Measurements from ENCODE around the gene RUSC2. TPM values are rescaled to one million over a fixed set of nuclear protein-coding genes. Genes with fewer than 3 reads are reported as not detected.

The RUSC2 gene
- total and polyA plus RNA-seq, 2 of the 13 experiments (the other 11 are each of a cell fraction or from before 2014, with no cell fraction given): 2.8 to 3.3 TPM

- TF ChIP-seq, protein P1, sequence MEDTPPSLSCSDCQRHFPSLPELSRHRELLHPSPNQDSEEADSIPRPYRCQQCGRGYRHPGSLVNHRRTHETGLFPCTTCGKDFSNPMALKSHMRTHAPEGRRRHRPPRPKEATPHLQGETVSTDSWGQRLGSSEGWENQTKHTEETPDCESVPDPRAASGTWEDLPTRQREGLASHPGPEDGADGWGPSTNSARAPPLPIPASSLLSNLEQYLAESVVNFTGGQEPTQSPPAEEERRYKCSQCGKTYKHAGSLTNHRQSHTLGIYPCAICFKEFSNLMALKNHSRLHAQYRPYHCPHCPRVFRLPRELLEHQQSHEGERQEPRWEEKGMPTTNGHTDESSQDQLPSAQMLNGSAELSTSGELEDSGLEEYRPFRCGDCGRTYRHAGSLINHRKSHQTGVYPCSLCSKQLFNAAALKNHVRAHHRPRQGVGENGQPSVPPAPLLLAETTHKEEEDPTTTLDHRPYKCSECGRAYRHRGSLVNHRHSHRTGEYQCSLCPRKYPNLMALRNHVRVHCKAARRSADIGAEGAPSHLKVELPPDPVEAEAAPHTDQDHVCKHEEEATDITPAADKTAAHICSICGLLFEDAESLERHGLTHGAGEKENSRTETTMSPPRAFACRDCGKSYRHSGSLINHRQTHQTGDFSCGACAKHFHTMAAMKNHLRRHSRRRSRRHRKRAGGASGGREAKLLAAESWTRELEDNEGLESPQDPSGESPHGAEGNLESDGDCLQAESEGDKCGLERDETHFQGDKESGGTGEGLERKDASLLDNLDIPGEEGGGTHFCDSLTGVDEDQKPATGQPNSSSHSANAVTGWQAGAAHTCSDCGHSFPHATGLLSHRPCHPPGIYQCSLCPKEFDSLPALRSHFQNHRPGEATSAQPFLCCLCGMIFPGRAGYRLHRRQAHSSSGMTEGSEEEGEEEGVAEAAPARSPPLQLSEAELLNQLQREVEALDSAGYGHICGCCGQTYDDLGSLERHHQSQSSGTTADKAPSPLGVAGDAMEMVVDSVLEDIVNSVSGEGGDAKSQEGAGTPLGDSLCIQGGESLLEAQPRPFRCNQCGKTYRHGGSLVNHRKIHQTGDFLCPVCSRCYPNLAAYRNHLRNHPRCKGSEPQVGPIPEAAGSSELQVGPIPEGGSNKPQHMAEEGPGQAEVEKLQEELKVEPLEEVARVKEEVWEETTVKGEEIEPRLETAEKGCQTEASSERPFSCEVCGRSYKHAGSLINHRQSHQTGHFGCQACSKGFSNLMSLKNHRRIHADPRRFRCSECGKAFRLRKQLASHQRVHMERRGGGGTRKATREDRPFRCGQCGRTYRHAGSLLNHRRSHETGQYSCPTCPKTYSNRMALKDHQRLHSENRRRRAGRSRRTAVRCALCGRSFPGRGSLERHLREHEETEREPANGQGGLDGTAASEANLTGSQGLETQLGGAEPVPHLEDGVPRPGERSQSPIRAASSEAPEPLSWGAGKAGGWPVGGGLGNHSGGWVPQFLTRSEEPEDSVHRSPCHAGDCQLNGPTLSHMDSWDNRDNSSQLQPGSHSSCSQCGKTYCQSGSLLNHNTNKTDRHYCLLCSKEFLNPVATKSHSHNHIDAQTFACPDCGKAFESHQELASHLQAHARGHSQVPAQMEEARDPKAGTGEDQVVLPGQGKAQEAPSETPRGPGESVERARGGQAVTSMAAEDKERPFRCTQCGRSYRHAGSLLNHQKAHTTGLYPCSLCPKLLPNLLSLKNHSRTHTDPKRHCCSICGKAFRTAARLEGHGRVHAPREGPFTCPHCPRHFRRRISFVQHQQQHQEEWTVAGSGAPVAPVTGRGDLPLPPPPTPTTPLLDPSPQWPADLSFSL (CRISPR knock-in tag; IDR thresholded peaks at IDR 0.05): 0 out of 2 replicates have a peak, but pooled peaks have one; percentile 12
- TF ChIP-seq ZNF607 (CRISPR knock-in tag; IDR thresholded peaks at IDR 0.05; ENCODE audit: borderline replicate concordance) (no peak; the same call in 1 of the 2 replicates), ZNF138 (CRISPR knock-in tag; IDR thresholded peaks at IDR 0.05; ENCODE audit: low read depth) (no peak), AGO2 (optimal IDR thresholded peaks at IDR 0.05; ENCODE audit: low read depth, low read length) (peak; percentile 26), ZNF142 (CRISPR knock-in tag; IDR thresholded peaks at IDR 0.05) (0 out of 2 replicates have a peak, but pooled peaks have one; percentile 1), ZNF674 (CRISPR knock-in tag; IDR thresholded peaks at IDR 0.05; ENCODE audit: low read depth) (no peak), MYNN (CRISPR knock-in tag; IDR thresholded peaks at IDR 0.05; ENCODE audit: low read depth) (no peak), ZBTB14 (CRISPR knock-in tag; IDR thresholded peaks at IDR 0.05) (no peak; the same call in 1 of the 2 replicates), ATF7-NPFF (CRISPR knock-in tag; IDR thresholded peaks at IDR 0.05; ENCODE audit: low read depth) (no peak), HBP1 (CRISPR knock-in tag; IDR thresholded peaks at IDR 0.05; ENCODE audit: low read depth) (no peak; the same call in 1 of the 2 replicates)
Measured at GRCh38 chr9:35490155-35490909, 421 bp downstream of the RUSC2 start (continued).
